T follicular helper cell (primary cell): Measurements from ENCODE around the gene TPK1.

Source experiments
- DNase-seq: peaks from one replicate; pipeline ENCODE4 v3.0.0-alpha.2; 2020; ENCODE audit warnings: low read depth

Gene TPK1

DNA sequence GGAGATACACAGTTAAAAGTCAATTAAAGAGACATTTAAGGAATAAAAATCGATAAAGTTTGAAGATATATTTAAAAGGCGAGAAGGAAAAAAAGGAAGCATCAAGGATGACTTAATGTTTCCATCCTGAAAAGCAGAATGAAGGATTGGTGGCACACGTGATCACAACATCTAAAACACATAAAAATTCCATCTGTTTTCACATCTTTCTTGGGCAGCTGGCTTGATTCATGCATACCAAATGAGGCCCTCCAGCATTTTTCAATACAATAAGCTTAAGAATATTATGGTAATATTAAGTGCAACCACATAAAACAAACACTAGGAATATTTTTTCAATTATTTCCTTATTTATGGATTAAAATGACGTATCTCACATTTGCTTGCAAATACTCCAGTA lies 112.6 kb downstream of the TPK1 start:
- no peak for DNase-seq

DNA sequence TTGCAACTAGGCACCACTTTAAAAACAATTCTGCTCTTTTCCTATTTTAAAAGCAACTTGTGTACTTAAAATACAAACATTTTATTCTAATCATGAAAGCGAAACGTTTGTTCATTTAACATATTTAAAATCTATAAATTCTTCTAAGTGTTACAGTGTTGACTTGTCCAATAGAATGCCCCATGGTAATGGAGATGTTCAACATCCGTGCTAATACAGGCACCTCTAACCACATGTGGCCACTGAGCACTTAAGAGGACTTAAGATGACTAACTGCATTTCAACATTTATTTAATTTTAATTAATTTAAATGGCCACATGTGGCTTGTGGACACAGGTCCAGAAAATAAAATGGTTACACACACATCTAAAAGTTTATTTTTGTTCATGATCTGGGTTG lies 115.1 kb downstream of the TPK1 start:
- no peak for DNase-seq

DNA sequence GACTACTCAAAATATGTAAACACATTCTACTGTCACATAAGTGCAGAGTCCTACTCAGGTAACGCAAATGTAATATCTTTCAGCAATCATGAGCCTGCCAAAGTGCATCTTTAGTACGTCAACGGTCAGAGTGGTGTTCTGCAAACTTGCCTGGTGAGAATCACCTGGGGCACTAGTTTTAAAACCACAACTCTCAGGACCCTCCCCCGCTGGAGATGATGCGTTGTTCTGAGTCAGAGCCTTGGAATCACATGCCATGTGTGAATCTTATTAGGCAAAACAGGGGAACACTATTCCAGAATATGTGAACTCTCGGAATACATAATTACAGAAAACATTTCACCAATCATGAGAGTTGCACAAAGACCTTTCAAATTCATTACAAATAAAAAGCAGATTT lies 115.7 kb downstream of the TPK1 start:
- no peak for DNase-seq

DNA sequence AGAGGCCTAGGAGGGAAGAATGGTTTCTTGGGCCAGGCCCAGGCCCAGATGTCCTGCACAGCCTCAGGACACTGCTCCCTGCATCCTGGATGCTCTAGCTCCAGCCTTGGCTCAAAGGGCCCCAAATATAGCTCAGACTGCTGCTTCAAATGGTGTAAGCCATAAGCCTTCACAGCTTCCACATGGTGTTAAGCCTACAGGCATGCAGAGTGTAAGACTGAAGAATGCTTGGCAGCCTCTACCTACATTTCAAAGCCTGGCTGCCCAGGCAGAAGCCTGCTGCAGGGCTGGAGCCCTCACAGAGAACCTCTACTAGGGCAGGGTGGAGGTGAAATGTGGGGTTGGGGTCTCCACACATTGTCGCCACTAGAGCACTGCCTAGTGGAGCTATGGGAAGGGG lies 118.1 kb downstream of the TPK1 start:
- no peak for DNase-seq

DNA sequence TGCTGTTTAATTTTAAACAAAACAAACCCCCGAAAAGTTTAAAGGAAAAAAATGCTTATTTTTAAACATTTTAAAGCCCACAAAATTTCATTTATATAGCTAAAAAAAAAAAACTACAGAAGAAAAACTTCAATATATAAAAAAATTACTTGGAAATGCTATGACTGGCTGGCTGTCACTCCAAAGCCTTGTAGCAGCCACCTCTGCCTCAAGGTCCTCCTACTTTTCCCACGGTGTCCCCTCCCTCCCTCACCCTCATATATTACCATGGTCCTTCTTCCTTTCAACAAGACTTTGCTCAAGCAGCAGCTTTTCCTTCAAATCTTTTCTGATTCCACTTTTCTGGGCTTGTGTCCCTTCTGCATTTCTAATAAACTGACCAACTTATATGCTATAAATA lies 122.0 kb downstream of the TPK1 start:
- no peak for DNase-seq

DNA sequence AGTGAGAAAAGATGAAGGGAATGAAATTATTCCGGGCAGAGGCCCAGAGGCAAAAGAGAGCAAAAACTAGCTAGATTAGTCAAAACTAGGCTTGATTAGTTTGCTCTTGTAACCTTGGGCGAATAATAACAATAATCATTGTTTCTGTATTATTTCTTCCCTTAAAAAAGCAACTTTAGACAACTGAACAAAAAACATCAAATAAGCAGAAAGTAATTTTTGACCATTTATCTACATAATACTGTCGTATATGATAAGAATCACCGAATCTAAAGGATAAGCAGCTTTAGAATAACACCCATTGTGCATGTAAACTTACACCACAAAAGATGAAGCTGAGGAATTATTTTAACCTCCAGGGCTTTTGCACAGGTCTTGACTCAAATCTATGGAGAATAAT lies 125.1 kb downstream of the TPK1 start:
- DNase-seq = no peak

DNA sequence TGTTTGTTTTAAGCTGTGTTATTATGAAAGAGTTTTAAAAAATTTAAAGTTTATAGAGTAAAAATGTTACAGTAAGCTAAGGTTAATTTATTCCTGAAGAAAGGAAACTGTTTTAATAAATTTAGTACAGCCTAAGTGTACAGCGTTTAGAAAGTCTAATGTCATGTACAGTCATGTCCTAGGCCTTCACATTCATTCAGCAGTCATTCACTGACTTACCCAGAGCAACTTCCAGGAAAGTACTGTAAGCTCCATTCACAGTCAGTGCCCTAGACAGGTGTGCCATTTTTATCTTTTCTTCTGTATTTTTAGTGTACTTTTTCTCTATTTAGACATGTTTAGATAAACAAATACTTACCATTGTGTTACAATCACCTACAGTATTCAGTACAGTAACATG lies 126.8 kb downstream of the TPK1 start:
- no peak for DNase-seq

DNA sequence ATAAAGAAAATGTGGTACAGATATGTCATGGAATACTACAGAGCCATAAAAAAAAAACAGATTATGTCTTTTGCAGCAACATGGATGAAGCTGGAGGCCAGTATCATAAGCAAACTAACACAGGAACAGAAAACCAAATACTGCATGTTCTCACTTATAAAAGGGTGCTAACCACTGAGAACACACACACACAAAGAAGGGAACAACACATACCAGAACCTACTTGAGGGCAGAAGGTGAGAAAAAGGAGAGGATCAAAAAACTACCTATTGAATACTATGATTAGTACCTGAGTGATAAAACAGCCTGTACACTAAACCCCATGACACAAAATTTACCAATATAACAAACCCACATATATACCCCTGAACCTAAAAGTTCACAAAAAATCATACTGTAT lies 144.6 kb downstream of the TPK1 start:
- DNase-seq = no peak

DNA sequence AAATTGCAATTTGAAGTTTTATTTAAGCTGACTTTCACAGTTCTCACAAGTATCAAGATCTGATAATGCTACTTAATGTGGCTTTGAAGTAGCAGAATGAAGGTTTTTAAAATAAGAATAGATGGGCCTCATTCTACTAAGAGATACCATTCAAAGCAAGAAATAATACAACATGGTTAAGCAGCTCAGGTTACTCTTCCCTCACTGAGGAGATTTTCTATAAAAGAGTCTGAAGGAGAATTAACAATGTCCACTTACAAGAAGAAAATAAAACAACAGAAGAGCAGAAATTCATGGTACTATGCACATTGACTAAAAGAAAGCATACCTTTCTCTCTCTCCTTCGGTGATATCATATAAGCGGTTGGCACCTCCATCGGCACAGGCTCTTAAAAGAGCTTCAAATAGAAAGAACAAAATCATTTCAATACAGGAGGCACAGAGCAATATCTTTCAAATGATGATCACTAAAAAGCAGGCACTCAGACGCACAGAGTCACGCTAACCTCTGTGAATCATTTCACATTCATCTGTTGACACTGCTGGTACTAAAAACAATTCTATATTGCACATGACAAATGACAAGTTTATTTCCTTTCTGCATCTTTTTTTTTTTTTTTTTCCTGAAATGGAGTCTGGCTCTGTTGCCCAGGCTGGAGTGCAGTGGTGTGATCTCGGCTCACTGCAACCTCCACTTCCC lies 153.1 kb downstream of the TPK1 start:
- no peak for DNase-seq

DNA sequence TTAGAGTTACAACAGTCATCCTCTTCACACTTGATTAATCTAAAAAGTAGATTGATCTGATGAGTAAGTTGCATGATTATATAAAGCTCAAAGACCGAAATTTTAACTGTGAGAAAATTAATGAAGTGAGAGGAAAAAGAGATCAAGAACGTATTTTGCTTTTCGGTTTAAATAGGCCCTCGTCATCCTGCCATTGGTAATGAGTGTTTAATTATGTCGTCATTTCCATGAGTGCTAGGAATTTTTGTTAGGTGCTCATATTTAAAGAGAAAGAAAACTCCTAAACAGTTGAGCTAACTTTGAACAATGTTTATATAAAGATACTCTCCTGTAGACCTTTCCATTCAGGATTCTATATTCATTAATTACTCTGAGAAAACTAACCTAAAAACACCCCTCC lies 159.4 kb downstream of the TPK1 start:
- no peak for DNase-seq

DNA sequence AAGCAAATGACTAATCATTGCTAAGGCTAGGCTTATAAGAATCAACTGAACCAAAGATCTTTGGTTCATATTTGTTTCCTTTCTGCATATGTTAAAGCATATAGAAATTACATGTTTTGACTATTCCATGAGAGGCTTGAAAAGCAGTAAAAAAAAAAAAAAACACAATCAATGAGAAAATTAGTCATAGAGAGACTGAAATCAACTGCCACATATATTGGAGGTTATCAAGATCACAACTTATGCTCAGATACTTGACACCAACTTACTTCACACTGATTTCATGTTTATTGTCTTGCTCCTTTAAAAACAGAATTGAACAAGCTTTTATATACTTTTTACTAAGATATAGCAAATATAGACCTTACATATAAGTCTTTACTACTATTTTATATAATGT lies 161.3 kb downstream of the TPK1 start:
- DNase-seq = no peak

DNA sequence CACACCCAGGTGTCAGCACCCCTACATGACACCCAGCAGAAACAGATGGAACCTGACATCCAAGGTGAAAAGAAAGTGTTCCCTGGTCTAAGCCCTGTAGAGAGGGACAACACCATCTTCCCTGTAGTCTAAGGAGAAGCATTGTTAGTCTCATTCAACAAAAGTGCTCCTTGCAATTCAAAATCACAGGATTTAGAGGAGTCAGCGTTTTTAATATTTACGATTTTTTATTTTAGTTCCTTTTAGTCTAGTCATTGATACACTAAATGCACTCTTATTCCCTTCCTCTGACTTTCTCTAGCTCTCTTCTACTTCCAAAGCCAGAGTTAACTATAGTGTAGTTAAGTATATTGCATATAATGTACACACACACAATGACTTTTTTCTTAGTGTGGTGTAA lies 163.0 kb downstream of the TPK1 start:
- no peak for DNase-seq

DNA sequence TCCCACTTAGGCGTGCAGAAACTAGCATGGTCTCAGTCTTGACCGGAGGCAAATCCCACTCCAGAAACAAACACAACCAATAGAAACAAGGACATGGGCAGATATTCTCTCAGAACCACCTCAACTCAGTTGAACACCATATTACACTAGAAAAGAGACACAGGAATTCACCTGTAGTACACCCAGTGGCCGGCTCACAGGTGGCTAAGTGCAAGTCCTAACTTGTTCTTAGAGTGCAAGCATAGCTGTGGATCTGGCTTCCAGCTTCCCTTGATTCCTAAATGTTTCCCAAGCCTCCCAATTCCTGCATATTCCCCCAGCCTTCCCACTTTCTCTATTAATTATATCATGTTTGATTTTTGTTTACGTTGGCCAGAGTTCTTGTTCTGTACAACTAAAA lies 164.4 kb downstream of the TPK1 start:
- no peak for DNase-seq

DNA sequence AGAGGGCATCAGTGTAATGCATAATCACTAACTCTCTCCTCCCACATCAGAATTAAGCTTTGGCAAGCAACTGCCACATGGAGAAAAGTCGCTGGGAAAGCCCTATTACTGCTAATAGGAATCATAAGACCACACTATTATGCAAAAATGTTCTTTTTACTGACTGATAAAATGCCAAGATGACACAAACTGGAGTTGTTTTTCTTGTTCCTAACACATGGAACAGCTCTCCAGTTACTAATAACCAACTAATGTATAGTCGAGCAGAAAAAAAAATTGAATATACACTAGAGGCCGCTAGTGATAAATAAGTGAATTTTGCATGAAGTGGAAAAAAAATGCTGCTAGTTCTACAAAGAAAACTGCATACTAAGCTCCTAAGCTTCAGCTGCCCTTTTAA lies 165.6 kb downstream of the TPK1 start:
- no peak for DNase-seq

DNA sequence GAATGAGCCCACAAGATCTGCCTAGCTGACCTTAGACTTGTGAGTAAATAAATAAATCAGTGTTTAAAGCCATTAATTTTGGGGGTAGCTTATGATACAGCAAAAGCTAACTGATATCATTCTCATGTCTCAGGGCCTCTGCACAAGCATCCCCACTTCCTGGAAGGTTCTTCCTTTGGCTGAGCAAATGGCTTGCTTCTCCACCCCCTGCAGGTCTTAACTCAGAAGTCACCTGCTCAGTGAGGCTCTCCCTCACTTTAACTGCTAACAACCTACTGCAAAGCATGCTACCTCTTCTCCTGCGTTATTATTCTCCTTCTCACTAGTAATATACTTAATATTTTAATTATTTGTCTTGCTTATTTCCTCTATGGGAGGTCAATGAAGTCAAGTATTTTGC lies 167.3 kb downstream of the TPK1 start:
- DNase-seq = no peak

DNA sequence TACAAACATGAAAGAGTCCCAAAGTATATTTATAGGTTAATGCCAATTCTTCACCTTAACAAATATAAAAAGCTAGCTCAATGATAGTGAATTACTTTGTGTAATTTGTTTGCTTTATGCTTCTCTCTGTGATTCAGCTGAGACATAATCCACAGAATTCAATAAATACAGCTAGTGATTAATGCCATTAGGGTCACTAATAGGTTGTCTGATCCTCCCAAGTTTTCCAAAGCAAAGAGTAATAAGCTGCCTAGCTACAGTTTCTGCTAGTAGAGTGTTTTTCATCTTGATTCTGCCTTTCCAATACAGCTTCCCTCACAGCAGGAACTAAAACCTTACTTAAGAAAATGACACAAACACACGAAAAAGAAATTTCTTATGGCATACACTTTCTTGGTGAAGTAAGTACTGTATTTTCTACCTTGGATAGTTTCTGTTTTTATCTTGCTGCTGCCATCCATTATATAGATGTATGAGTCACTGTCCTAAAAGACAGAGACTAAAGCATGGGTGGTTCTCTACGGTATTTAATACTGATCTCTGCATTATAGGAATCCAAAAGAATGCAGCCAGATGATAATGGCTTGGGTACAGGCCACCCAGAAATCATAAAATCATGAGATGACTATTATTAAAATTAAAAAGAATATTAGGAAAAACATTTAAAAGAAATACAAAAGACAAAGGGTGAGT lies 170.0 kb downstream of the TPK1 start:
- DNase-seq = no peak

DNA sequence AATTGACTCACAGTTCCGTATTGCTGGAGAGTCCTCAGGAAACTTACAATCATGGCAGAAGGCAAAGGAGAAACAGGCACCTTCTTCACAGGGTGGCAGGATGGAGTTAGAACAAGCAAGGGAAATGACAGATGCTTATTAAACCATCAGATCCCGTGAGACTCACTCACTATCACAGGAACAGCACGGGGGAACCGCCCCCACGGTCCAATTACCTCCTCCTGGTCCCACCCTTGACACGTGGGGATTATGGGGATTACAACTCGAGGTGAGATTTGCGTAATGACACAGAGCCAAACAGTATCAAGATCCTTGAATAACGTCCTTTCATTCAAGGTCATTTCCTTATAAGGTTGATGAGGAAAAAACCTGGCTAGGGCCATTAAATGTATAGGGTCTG lies 176.6 kb downstream of the TPK1 start:
- DNase-seq = no peak

DNA sequence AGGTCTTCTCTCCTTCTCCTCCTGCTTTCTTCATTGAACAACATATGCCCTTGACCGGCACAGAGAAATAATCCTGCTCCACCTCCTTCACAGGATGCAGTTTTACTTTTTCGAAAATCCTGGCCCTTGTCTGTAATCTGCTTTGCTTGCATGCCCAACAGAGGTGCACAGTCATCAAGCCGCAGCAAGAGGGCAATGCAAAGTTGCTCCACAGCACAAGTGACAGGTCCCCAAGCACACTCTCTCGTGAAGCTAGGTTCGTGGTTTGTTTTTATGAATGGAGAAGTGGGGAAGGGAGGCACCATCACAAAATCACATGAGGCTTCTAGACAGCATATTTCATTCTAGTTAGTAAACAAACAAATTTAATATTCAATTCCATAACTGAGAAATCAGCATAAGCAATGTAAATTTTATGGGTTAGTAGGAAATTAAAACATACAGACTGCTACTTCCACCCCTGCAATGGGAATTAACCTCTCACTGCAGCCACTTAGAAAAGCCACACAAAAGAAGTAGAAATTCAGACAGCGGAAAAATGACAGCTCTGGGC lies 178.8 kb downstream of the TPK1 start:
- DNase-seq = no peak

DNA sequence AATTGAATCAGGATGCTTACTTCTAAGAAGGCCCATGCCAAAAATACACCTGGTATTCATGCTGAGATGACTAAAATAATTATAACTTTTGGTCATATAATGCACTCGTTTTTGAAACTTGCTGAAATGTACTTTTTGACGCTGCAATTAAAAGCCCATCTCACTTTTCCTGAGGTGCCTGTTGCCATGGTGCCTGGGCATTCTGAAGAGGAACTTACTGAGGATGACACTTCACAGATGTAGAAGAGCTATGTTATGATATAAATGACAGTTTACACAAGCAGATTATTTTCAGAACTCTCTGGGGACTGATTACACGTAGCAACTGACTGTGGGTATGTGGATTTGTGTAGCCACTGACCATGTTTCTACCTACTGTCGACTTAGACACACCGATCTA lies 182.4 kb downstream of the TPK1 start:
- no peak for DNase-seq

DNA sequence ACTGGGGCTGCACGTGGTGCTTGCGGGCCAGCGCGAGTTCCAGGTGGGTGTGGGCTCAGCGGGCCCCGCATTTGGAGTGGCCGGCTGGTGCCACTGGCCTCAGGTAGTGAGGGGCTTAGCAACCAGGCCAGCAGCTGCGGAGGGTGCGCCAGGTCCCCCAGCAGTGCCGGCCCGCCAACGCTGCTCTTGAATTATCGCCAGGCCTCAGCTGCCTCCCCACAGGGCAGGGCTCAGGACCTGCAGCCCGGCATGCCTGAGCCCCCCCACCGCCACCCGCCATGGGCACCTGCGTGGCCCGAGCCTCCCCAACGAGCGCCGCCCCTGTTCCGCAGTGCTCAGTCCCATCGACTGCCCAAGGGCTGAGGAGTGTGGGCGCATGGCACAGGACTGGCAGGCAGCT lies 185.4 kb downstream of the TPK1 start:
- no peak for DNase-seq

DNA sequence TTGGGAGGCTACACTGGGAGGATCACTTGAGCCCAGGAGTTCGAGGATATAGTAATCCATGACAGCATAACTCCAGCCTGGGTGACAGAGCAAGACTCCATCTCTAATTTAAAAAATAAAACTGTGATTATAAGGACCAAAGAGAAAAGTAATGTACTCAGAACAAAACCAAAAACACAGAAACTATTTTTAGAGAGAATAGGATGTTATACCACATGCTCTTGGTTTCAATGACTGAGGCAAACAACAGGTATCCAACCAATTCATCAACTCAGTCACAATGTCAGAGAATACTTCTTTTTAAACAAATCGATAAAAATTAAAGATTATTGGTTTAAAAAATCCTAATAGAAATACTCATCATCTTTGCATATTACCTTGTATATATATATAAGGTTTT lies 186.7 kb downstream of the TPK1 start:
- no peak for DNase-seq

DNA sequence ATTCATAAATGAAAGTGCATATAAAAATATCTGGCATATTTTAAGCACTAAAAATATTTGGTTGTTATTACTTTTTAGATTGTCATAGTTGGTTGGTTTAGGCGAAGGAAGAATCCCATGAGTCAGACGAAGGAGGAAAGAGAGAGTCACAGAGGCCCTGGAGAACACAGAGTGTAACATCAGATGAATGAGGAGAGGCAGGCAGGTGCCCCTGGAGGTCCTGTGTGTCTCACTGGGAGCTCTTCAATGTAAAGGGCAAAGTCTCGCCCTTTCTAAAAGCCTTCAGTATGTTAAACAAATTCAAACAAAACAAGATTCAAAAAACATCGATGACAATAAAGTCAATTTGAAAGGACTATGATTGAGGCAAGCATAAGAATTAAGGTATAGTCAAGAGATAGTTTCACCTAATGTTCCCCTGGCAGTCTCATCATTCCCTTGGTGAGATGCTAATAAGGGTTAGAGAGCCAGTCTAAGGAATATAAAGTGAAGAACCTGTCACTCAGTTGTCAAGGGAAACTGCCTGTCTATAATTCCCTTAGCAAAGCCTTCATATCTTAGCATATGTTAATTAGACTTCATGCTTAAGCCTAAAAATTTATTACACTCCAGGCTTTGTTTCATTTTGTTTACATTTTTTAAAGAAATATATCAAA lies 194.3 kb downstream of the TPK1 start:
- no peak for DNase-seq

DNA sequence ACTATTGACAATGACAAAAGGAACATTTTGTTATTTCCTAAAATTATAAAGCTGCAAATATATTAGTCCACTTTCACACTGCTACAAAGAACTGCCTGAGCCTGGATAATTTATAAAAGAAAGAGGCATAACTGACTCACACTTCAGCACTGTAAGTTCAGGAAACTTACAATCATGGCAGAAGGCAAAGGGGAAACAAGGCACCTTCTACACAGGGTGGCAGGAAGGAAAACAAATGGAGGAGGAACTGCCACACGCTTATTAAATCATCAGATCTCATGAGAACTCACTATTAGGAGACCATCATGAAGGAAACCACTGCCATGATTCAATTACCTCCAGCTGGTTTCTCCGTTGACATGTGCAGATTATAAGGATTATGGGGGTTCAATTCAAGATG lies 203.1 kb downstream of the TPK1 start:
- no peak for DNase-seq
